Right forelimb (tissue), 1 donor: ENCODE measurements around the gene ACBD4.

ENCODE experiments used
- DNase-seq: peaks from one replicate; pipeline ENCODE4 v3.0.0-alpha.2; 2018

The ACBD4 gene

DNA sequence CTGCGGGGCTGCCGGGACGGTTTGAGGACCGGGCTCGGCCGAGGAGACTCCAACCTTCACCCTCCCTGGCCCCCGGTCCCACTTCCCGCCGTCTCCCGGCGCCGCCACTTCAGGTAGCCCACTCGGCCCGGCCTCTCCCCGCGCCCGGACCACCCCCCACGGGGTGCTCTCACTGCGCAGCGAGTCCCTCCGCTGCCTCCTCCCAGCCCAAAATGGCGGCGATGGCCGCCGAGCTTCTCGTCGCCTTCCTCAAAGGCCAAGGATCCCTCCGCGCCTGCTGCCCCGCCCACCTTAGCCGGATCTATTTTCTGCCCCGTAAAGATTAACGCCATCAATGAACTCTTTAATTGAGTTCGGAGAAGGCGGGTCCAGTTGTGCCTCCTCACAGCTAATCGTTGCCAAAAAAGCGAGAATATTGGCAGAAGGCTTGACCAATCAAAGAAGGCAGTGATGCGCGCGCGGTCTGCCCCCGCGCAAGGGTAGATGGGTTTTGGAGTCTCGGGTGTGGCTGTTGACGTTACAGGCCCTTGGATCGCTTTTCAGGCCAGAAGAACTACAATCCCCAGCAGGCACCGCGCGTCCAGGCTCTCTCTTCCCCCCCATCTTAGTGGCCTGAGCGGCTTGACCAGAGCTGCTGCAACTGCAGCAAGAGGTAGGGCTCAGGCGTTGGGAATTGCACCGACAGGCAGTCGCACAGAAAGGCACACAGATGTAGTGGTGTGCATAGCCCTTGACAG, 26.0 kb downstream of the ACBD4 start, which contains the start of gene HEXIM2:
TSS of gene HEXIM2 (plus strand) at position 588 of the 737 bp plus-strand sequence. CDS start 919 bp downstream, outside the sequence.
- peak; percentile 99 for DNase-seq

DNA sequence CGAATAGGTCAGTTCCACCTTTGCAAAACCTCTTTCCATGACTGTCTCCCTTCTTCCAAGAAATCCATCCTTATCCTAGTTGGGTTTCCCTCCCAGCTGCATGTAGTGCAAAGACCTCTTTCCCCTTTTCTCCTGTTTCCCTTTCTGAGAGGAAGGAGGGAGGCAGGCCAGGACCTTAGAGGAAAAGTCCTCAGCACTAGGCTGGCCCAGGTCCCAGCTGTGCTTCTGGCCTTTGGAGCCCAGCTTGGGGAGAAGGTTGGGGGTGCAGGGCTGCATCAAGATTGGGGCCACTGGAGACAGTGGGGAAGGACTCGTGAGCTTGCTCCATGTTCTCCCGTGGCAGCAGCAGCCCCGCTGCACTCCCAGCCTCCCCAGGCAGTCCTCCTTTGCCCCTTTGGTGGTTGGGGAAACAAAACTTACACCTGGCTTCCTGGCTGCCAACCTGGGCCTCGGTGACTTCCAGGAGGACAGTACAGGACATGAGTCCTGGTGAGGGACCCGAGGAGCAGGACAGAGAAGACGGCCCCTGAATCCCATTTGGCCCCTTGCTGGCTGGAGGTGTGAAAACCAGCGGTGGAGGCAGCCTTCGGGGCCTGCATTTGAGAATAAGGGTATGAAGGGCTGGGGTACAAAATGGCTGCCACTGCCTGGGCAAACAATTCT, 26.7 kb downstream of the ACBD4 start:
- DNase-seq, result no peak

DNA sequence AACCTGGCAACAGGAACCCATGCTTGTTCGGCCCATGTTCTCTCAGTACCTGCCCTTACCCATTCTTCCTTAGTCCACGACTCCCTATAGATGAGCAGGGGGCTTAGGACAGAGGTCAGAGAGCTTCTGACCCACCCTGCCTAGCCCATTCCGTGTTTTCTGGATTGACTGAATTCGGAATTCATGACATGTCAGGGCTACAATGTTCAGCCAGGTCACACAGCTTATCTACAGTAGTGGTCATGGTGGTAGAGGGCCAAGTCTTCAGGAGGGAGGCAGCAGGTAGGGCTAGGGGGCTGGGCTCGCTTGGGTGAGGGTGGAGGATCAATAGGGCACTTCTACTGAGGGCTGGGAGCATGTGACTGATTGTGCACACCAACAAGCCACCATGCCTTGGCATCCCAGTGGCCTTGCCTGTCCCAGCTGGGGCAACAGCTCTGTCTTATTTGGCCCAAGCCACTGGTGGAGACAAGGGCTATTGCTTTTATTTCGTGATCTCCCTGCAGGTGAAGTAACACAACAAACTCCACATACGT, 29.3 kb downstream of the ACBD4 start:
- no peak for DNase-seq

DNA sequence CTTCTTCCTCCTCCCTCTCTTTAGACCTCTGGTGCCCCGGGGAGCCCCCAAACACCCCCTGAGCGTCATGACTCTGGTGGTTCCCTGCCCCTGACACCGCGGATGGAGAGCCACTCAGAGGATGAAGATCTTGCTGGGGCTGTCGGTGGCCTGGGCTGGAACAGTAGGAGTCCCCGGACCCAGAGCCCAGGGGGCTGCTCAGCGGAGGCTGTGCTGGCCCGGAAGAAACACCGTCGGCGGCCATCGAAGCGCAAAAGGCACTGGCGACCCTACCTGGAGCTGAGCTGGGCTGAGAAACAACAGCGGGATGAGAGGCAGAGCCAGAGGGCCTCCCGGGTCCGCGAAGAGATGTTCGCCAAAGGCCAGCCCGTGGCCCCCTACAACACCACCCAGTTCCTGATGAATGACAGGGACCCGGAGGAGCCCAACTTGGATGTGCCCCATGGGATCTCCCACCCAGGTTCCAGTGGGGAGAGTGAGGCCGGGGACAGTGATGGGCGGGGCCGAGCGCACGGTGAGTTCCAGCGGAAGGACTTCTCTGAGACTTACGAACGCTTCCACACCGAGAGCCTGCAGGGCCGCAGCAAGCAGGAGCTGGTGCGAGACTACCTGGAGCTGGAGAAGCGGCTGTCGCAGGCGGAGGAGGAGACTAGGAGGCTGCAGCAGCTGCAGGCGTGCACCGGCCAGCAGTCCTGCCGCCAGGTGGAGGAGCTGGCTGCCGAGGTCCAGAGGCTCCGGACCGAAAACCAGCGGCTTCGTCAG, 33.7 kb downstream of the ACBD4 start:
- DNase-seq, result no peak

DNA sequence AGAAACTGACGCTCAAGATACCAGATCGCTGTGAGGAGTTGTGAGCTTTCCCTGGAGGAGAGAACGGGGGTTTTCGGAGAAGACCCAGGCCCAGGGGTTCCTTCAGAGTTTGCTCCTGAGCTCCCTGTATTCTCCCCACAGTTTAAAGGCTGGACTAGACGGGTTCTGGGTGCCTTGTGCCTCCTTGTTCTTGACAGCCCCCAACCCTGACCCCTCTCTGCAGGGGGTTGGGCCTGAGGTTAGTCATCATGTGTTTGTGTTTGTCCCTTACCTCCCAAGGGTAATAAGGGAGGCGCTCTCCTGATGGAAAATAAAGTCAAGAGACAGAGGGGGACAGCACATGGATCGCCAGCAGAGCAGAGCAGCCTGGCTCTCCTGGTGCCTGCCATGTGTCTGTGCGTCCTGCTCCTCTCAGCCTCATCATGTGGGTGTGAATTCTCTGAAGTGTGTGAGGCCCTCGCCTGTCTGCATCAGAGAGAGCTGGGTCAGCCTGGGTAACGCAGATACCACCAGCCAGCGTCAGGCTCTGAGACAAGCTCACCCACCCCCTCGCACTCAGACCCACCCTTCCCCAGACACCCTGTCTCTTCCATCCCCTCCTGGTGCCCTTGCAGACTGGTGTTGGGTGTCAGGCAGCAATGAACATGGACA, 34.9 kb downstream of the ACBD4 start:
- DNase-seq, result no peak

DNA sequence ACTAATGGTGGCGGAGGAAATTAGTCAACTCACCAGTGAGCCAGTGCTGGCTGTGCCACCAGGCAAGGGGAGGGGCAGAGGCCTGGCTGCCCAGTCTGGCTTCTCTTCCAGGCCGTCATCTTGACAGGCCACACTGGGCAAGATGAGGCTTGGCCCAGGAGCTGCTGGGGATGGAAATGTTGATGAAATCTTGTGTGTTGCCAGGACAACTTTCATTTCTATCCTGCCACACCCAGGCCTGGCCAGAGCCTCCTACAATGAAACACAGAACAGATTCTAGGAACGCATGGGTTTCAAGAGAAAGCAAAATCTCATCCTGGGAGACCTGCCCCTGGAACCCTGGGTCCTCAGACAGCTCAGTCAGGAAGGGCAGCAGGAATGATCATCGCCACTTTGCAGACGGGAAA, 35.4 kb downstream of the ACBD4 start:
- DNase-seq, result peak; percentile 81

DNA sequence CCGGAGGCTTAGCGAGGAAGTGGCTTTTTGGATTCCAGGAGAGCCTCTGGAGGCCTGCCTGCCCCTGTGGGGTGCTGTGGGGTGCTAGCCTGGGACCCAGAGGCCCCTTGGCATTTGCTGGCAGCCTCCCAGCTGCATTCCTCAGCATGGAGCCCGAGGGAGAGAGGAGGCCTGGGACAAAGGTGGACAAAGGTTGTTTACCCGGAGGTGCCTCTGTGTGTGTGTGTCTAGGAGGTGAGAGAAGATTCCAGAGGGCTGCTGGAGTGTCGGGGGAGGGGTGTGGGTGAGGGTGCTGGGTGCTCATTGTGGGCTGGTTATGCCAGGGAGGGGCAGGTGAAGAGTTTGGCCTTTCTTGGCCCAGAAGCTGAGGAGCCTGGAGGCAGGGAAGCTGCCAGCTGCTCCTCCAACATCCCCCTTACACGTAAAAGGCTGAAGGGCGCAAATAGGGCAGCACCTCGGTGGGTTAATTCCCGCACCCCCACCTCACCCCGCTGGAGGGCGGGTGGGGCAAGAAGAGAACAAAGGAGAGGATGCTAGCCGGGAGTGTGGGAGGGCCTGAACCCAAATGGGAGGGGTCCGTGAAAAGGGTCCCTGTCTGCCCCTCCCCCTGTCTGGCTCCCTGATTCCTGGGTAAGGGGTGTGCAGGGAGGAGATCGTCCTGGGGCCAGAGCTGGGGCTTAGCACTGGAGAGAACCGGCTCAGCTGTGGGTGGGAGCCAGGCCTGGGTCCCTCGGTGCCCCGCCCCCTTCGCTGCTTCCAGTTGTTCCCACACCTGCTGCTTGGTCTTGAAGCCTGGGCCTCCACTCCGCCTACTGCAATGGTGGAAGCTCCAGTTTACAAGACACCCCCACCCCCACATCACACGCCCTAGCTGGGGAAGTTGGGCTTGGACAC, 36.1 kb downstream of the ACBD4 start:
- DNase-seq, result peak; percentile 80

DNA sequence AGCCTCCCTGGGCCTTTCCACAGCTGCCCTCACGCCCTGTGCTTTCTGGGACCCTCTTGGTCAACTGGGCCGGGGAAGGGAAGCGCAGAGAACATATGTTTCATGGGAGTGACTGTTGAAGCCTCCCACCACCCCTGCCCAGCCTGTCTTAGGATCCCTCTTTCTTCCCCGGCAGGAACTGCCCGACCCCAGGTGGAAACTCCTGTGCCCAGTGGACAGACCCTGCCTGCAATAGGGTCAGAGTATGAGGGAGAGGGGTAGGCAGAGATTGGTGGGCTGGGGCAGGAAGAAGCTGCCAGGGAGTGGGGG, 36.7 kb downstream of the ACBD4 start:
- DNase-seq, result no peak

DNA sequence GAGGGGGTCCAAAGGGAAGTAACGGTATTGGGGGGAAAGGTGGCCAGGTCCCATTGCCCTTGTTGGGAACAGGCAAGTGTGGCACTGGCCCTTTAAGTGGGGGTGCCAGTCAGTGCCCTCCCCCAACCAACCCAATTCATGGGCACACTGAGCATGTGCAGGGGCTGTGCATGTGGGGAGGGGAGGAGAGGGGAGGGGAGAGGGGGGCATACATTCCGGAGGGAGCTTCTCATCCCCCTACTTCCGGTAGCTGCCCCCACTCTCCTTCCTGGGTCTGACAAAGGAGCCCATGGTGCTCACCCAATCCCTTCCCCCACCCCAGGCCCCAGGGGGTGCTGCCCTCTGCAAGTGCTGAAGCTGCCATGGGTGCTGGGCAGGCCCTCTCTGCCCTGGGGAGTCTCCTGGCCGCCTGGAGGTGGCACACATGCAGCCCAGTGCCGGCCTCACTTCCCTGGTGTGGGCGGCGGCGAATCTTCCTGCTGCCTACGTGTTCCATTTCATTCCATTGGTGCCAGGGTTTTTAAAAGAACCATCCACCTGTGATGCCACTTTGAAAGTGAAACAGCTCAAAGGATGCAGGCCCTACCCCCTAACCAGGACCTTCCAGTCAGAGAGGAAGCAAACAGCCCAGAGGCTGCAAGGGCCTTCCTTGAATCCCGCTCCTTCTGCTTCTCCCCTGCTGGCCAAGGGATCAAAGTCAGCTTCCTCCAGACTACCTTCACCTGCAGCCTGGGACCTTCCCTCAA, 37.2 kb downstream of the ACBD4 start:
- peak; percentile 80 for DNase-seq

DNA sequence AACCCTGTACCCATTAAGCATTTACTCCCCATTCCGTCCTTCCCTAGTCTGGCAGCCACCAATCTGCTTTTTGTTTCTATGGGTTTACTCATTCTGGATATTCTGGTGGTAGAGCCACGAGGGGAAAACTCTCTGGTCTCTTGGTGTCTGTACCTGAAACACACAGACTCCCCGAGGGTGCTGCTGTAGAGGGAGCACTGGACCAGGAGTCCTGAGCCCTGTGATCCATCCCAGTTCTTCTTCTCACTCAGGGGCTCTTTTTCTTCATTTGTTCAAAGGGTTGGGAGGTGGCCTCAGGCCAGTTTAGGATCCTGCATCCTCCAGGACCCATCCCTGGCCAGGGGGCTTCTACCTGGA, 40.2 kb downstream of the ACBD4 start:
- no peak for DNase-seq

DNA sequence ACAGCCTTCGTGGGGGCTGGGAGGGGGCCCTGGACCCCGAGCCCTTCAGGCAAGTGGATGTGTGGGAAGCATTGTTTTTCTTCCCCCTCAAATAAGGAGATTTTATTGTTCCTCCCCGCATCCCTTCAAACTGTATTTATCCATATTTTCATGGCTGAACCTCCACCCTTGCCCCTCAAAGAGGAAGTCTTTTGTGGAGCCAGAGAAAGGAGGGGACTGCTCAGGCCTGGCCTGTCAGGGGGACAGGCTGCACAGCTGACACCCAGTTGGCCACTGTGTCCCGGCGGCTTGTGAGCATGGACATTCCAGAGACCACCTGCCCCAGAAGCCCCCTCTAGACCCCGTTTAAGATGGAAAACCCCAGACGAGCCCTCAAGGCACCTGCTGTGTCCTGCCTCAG, 42.1 kb downstream of the ACBD4 start:
- DNase-seq, result no peak

DNA sequence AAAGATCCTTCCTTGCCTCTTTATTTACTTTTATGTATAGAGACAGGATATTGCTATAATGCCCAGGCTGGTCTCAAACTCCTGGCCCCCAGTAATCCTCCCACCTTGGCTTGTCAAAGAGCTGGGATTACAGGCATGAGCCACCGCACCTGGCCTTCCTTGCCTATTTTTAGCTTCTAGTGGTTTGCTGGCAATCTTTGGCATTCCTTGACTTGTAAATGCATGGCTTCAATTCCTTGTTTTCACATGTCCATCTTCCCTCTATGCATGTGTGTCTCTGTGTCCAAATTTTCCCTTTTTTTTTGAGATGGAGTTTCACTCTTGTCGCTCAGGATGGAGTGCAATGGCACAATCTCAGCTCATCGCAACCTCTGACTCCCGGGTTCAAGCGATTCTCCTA, 48.7 kb downstream of the ACBD4 start:
- no peak for DNase-seq

DNA sequence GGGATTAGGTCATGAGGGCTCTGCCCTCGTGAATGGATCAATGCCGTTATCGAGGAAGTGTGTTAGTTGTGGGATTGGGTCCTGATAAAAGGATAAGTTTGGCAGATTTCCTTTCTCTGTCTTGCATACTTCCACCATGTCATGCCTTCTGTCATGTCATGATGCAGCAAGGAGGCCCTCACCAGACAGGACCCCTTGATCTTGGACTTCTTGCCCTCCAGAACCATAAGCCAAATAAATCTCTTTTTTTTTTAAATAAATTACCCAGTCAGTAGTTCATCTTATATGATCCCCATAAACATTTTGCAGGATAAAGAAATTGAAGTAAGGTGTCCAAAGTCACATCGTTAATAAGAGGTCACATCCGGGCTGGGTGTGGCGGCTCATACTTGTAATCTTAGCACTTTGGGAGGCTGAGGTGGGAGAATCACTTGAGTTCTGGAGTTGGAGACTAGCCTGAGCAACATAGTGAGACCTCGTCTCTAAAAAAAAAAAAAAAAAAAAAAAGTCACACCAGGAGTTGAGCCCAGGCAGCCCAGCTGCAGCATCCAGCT, 51.4 kb downstream of the ACBD4 start:
- no peak for DNase-seq

DNA sequence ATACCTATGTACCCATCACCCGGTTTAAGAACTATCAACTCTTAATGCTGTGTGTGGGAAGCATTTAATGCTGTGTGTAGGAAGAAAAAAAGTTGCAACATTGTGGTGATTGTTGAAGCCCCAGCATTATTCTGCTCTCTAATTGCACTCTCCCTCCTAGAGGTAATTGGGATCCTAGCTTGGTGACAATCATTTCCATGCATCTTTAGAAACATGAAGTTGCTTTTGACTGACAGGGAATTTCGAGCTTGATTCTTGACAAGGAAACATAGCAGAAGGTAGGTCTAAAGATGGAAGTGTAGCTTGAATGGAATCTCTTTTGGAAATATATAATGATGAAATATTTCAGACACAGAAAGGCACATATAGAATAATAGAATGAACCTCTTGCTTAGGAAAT, 53.5 kb downstream of the ACBD4 start:
- no peak for DNase-seq

DNA sequence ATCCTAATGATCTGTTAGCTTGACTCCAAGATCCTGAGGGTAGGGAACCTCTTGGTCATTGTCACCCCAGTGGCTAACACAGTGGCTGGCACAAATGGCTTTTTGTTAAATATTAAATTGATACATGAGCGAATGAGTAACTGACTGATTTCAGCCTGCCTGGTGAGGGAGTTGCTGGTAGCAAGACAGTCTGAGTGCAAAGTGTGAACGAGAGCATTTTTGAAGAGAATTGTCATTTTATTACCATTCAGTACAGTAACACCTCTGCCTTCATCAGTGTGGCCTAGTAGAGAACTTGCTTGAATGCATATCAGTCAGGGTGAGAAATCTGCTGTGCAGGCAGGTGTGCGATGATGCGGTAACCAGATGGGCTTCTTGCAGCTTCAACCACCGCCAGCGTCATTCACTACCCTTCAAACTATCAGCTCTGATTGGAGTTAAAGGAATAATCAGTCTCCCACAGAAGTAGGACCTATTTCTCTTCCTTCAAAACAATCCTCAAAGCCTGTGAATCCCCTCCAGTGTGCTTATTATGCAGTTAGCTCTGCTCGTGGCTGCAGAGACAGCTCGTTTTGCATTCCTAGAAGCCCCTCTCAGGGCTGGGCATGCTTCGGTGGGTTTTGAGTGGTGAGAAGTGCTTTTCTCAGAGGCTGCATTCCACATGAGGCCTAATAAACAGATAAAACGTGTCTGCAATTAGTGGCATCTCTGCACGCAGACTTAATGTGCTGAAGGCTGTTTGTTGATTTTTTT, 55.2 kb downstream of the ACBD4 start:
- DNase-seq, result no peak
